Epithelial cell of proximal tubule (primary cell): ENCODE data around the gene ZC3H18. TPM values are rescaled to one million over a fixed set of nuclear protein-coding genes. Genes with fewer than 3 reads are reported as not detected.
A peak's percentile ranks its signal among the peaks of the same experiment; 100 is the strongest.

Experiments used
- DNase-seq: peaks from one replicate; pipeline ENCODE4 v3.0.0-alpha.2; 2011; ENCODE audit warnings: low read depth
- H3K4me3 ChIP-seq: 2 replicates; pipeline ENCODE4 v1.5.1; 2011; ENCODE audit warnings: low read depth, mild to moderate bottlenecking, low read length
- total RNA-seq: library from RNA; depleted of rRNA; stranded (reverse); fragments of >200 nt; gene quantifications from 2 replicates; pipeline ENCODE4 v1.2.3, GENCODE V29; 2015
- TF ChIP-seq, protein P1 (sequence below): conservative IDR thresholded peaks from 2 replicates; pipeline ENCODE4 v1.5.1; 2012; ENCODE audit warnings: low read depth, mild to moderate bottlenecking, low read length

Gene ZC3H18
- total RNA-seq, 1 donor from 2014 or later = 18.3 TPM

DNA sequence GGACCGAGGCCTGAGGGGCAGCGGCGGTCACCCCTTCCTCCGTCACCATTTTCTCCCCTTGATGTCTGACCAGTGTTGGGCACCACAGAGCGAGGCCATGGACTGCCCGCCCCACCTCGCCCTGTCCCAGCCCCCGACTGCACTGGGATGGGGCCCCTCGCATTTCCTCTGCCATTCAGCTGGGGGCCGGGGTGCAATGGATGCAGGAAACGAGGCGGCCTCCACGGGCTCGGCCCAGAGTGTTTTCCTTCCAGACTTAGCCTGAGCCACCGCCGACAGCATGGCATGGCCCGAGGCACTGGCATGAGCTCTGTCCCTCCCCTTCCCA, 44.6 kb upstream of the ZC3H18 start:
- TF ChIP-seq, protein P1, sequence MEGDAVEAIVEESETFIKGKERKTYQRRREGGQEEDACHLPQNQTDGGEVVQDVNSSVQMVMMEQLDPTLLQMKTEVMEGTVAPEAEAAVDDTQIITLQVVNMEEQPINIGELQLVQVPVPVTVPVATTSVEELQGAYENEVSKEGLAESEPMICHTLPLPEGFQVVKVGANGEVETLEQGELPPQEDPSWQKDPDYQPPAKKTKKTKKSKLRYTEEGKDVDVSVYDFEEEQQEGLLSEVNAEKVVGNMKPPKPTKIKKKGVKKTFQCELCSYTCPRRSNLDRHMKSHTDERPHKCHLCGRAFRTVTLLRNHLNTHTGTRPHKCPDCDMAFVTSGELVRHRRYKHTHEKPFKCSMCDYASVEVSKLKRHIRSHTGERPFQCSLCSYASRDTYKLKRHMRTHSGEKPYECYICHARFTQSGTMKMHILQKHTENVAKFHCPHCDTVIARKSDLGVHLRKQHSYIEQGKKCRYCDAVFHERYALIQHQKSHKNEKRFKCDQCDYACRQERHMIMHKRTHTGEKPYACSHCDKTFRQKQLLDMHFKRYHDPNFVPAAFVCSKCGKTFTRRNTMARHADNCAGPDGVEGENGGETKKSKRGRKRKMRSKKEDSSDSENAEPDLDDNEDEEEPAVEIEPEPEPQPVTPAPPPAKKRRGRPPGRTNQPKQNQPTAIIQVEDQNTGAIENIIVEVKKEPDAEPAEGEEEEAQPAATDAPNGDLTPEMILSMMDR = no peak
- no peak for DNase-seq
- H3K4me3 ChIP-seq = no peak overlapping the region

DNA sequence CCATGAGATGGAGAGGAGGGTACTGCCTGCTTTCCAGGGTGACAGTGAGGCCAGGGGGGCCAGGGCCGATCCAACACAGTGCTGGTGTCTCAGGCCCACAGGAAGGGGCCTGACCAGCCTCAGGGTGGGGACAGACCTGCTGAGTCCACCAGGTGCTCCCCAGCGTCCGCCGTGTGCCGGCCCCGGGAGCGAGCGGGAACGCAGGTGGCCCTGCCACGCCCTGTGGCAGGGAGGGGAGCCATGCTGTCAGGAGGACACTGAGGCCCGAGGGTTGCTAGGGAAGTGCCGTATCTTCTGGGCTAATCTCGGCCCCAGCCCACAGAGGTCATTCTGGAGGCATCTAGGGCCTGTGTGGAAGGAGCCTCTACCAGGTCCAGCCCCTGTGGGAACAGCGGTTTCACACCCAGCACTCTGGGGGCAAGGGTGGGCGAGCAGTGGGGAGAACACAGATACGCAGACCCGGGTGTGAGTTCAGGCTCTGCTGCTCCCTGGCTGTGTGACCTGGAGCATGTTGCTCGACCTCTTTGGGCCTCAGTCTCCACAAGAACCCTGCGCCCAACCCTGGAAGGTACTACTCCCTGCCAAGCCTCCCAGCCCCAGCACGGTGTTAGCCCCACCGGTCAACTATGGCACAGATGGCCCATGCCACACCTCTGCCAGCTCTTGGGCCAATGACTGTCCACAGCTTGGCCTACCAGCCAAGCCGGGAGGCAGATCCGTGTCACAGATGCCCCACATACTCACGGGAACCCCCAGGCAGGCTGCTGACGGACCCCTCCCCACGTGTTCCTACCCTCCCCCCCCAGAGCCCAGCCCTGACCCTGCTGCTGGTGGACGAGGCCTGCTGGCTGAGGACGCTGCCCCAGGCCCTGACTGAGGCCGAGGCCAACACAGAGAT, 43.9 kb upstream of the ZC3H18 start:
- TF ChIP-seq, protein P1 = no peak
- H3K4me3 ChIP-seq = no peak overlapping the region
- DNase-seq = no peak

DNA sequence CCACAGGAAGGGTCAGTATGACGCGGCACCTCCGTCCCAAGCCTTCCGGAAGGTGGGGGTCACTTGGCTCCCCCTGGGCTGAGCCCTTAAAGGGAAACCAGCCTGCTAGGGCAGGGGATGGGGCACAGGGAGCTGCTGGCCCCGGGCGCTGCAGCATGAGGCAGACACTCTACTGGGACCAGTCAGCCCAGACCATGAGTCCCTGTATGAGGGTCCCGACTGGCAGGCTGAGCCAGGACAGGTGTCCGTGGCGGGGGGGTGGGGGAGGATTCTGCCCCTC, 43.4 kb upstream of the ZC3H18 start:
- TF ChIP-seq, protein P1 = no peak
- H3K4me3 ChIP-seq = no peak overlapping the region
- DNase-seq = no peak

DNA sequence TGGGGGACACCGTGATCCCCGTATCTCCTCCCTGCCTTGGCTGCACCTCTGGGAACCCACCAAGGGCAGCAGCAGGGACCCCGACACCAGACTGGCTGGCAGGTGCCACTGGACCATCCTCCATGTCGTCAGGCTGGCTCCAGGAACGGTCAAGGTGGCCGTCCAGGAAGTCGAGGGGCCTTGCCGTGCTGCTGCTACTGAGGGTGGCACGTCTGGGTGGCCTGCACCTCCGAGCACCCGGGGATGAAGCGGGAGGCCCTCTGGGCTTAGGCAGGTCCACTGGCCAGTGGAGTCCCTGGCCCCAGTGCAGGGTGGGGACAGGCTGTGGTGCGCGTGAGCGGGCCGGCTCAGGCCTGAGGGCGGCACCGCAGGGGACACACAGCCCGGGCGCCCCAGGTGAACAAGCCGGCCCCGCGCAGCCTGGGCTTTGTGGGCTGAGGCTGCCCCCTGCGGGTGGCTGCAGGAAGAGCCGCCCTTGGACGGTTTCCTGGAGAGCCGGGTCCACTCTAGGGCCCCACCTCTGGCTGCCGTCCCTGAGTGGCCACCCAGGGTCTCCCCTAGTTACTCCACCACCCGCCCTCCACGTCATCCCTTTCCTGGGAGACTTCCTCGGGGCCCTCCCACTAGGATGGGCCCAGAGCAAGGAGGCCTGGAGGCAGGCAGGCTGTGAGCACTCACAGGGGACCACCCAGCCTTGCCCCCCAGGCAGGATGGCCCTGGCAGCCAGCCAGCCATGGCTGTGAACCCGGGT, 42.8 kb upstream of the ZC3H18 start:
- no peak for DNase-seq
- no peak overlapping the region for H3K4me3 ChIP-seq
- TF ChIP-seq, protein P1 = peak; percentile 74

DNA sequence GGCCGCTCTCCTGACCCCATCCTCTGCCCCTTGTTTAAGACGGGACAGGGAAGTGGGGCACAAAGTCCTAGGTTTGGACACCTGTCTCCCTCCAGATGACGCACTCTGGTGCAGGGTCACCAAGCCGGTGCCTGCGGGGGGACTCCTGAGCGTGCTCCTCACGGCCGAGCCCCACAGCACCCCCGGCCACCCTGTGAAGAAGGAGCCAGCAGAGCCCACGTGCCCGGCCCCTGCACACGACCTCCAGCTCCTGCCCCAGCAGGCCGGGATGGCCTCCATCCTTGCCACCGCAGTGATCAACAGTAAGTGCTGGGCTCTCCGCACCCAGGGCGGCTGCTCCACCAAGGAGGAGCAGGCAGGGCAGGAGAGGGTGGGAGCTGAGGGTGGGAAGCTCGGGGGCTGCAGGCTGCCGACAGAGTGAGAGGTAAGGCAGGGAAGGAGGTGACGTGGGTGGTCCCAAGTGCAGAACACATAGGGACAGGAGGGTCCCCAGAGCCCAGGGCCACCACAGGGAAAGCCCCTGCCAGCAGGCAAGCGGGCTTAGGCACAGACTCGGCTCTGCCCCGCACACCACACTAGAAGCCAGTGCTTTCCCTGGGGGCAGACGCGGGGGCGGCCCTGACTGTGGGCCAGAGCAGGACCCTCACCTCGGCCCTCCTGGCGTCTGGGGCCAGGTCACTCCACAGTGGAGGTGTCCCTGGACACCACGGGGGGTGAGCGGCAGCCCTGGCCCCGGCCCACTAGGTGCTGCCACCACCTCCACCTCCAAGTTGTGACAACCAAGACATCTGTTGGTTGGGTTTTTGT, 42.1 kb upstream of the ZC3H18 start:
- H3K4me3 ChIP-seq = no peak overlapping the region
- TF ChIP-seq, protein P1 = no peak
- DNase-seq = no peak

DNA sequence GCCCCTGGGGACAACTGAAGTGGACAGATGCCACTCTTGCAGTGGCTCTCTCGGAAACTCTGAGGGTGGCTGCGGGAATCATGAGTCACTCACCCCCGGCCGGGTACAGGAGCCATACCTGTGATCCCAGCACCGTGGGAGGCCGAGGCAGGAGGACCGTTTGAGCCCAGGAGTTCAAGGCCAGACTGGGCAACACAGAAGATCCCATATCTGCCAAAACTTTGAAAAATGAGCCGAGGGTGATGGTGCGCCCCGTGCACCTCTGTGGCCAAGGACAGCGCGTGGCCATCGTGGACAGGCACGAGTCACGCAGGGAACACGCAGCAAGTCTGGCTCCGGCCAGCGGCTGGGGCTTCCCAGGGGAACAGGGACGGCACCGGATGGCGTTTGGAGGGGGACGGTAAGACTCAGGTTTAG, 41.3 kb upstream of the ZC3H18 start:
- TF ChIP-seq, protein P1 = no peak
- DNase-seq = no peak
- H3K4me3 ChIP-seq = no peak overlapping the region
